Vagina (tissue), 2 donors: ENCODE data around the gene MAST2. TPM values are rescaled to one million over a fixed set of nuclear protein-coding genes. Genes with fewer than 3 reads are reported as not detected.
"Not testable (repeated sequence)": the region's sequence is repeated elsewhere in the genome, so short reads cannot be mapped to it uniquely, and the experiment has no call there.

Experiments
- DNase-seq, 2 donors: peaks; one replicate each; pipeline ENCODE4 v3.0.0-alpha.2; 2017; ENCODE audit errors: extremely low spot score in 2 of 2
- H3K27ac ChIP-seq: fragments of 200-600 bp; sonication (generic); one replicate; pipeline ENCODE4 v1.5.1; 2019
- H3K27me3 ChIP-seq: fragments of 200-600 bp; sonication (generic); one replicate; pipeline ENCODE4 v1.5.1; 2019
- H3K36me3 ChIP-seq, 2 donors: fragments of 200-600 bp; sonication (generic); one replicate each; pipeline ENCODE4 v1.5.1; 2017 to 2019
- H3K4me1 ChIP-seq: fragments of 200-600 bp; sonication (generic); one replicate; pipeline ENCODE4 v1.5.1; 2019
- H3K4me3 ChIP-seq, 2 donors: fragments of 200-600 bp; sonication (generic); 1 replicate in 1 of 2; 2 replicates in 1 of 2; pipeline ENCODE4 v1.5.1; 2016 to 2019
- H3K9me3 ChIP-seq: fragments of 200-600 bp; sonication (generic); one replicate; pipeline ENCODE4 v1.5.1; 2019
- POLR2A ChIP-seq, 2 donors: fragments of 450-650 bp; IDR thresholded peaks; one replicate each; pipeline ENCODE4 v1.6.1; 2017; ENCODE audit warnings: antibody characterized with exemption in 2 of 2, mild to moderate bottlenecking in 2 of 2, moderate library complexity in 2 of 2
- POLR2AphosphoS5 ChIP-seq, 2 donors: sonication (generic); formaldehyde crosslinking; IDR thresholded peaks; one replicate each; pipeline ENCODE4 v1.9.0; 2017; ENCODE audit warnings: antibody characterized with exemption in 2 of 2, mild to moderate bottlenecking in 2 of 2, low read depth in 1 of 2; ENCODE audit not compliant: insufficient read depth in 1 of 2
- intact Hi-C: fragments of 100-400 bp; cut with DNase I; formaldehyde crosslinking; loops from one replicate; pipeline ENCODE4 v1.15.1; 2023
- total RNA-seq: library from RNA; depleted of rRNA; stranded (reverse); fragments of >200 nt; gene quantifications from one replicate; pipeline ENCODE4 v1.2.3, GENCODE V29; 2016
- TF ChIP-seq, protein P1 (sequence below), 3 experiments: fragments of 450-650 bp in 2 of 3; fragments of 200-600 bp in 1 of 3; sonication (generic) in 1 of 3; IDR thresholded peaks; one replicate each; pipeline ENCODE4 v1.5.1; 2017 to 2019; ENCODE audit warnings: antibody characterized with exemption in 3 of 3, mild to moderate bottlenecking in 2 of 3, moderate library complexity in 2 of 3

The MAST2 gene
- total RNA-seq, 1 donor from 2014 or later = 28.2 TPM

DNA sequence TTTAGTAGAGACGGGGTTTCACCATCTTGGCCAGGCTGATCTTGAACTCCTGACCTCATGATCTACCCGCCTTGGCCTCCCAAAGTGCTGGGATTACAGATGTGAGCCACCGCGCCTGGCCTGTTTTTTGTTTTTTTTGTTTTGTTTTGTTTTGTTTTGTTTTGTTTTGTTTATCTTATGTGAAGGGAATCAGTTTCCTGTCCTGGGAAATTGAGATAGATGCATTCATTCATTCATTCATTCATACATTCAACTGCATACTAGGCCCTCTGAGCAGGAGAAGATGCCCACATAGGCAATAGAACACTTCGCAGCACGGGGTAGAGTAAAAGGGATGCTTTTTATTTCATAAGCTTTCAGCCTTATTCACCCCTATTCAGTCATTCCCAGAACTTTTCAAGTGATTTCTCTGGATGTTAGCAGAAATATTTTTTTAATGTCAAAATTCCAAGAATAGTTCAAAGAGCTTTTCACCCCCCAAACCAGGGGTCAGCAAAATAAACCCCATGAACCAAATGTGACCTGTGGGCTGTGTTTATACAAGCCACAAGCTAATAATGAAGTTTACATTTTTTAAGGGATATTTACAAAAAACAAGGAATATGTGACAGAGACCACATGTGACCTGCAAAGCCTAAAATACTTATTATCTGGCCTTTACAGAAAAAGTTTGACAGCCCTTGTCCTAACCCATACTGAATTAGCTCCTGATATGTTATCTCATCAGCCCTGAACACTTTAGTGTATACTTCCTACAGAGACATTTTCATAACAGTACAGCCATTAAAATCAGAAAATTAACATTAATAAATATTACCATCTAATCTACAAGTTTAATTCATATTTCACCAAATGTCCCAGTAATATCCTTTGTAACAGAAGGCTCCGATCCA, 127.1 kb downstream of the MAST2 start:
- no peaks in the 10 kb centered on the region for H3K36me3 ChIP-seq
- no peak overlapping the region for H3K4me3 ChIP-seq
- no peak for TF ChIP-seq POLR2A (IDR thresholded peaks at IDR 0.05)
- DNase-seq = no peak
- H3K27ac ChIP-seq = no peak overlapping the region
- peaks cover 19% of the 10 kb centered on the region for H3K4me1 ChIP-seq
- no peaks in the 10 kb centered on the region for H3K27me3 ChIP-seq
- intact Hi-C loops = no loop called here
- no peaks in the 10 kb centered on the region for H3K9me3 ChIP-seq

DNA sequence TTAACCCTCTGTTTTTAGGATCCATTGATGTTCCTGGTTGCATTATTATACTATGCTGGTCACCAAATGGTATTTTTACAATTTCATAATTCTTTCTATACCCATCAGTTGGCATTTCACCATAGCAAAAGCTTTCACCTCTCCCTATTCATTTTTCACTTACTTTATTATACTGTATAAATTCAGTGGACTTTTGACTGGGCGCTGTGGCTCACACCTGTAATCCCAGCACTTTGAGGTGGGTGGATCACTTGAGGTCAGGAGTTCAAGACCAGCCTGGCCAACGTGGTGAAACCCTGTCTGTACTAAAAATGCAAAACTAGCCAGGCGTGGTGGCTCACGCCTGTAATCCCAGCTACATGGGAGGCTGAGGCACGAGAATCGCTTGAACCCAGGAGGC, 128.8 kb downstream of the MAST2 start:
- not testable (repeated sequence) for H3K4me3 ChIP-seq, H3K27ac ChIP-seq

DNA sequence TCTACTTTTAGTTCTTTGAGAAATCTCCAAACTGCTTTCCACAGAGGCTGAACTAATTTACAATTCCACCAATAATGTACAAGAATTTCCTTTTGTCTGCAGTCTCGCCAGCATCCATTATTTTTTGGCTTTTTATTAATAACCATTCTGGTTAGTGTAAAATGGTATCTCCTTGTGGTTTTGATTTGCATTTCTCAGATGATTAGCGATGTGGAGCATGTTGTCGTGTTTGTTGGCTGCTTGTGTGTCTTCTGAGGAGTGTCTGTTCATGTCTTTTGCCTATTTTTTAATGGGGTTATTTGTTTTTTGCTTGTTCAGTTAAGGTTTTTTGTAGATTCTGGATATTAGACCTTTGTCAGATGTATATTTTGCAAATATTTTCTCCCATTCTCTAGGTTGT, 131.5 kb downstream of the MAST2 start:
- Histone ChIP-seq H3K4me1 (peaks cover 10% of the 10 kb centered on the region), H3K4me3 (no peak overlapping the region), H3K27ac (no peak overlapping the region), H3K9me3 (no peaks in the 10 kb centered on the region), H3K36me3 (no peaks in the 10 kb centered on the region), H3K27me3 (no peaks in the 10 kb centered on the region)
- no peak for DNase-seq
- intact Hi-C loops = no loop called here
- no peak for TF ChIP-seq POLR2A (IDR thresholded peaks at IDR 0.05)
- TF ChIP-seq, protein P1, sequence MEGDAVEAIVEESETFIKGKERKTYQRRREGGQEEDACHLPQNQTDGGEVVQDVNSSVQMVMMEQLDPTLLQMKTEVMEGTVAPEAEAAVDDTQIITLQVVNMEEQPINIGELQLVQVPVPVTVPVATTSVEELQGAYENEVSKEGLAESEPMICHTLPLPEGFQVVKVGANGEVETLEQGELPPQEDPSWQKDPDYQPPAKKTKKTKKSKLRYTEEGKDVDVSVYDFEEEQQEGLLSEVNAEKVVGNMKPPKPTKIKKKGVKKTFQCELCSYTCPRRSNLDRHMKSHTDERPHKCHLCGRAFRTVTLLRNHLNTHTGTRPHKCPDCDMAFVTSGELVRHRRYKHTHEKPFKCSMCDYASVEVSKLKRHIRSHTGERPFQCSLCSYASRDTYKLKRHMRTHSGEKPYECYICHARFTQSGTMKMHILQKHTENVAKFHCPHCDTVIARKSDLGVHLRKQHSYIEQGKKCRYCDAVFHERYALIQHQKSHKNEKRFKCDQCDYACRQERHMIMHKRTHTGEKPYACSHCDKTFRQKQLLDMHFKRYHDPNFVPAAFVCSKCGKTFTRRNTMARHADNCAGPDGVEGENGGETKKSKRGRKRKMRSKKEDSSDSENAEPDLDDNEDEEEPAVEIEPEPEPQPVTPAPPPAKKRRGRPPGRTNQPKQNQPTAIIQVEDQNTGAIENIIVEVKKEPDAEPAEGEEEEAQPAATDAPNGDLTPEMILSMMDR (IDR thresholded peaks at IDR 0.05) = no peak
- TF ChIP-seq POLR2AphosphoS5 (IDR thresholded peaks at IDR 0.05; ENCODE audit: insufficient read depth in 1 of 2, low read depth in 1 of 2) = no peak

More for the DNA sequence above, 128.8 kb downstream of the MAST2 start:
- H3K9me3 ChIP-seq, H3K27me3 ChIP-seq, DNase-seq, intact Hi-C loops, H3K36me3 ChIP-seq: not testable (repeated sequence)
- peaks cover 19% of the 10 kb centered on the region for H3K4me1 ChIP-seq

DNA sequence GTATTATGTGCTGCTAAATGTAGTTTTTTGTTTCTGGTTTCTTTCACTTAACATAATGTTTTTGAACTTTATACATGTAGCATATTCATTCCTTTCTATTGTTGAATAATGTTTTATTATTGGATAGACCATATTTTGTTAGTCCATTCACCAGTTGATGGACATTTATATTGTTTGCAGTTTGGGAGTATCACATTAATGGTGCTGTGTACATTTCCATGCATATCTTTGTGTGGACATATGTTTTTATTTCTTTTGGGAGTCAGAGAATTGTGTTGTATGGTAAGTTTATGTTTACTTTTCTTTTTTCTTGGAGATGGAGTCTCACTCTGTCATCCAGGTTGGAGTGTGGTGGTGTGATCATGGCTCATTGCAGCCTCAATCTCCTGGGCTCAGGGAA, 134.6 kb downstream of the MAST2 start:
- no peaks in the 10 kb centered on the region for H3K27me3 ChIP-seq
- no peak overlapping the region for H3K27ac ChIP-seq
- no peaks in the 10 kb centered on the region for H3K4me1 ChIP-seq
- DNase-seq = no peak
- intact Hi-C loops = no loop called here
- H3K4me3 ChIP-seq = no peak overlapping the region
- no peaks in the 10 kb centered on the region for H3K36me3 ChIP-seq
- peaks cover 3% of the 10 kb centered on the region for H3K9me3 ChIP-seq
- TF ChIP-seq POLR2AphosphoS5 (IDR thresholded peaks at IDR 0.05; ENCODE audit: insufficient read depth in 1 of 2, low read depth in 1 of 2) = no peak
- TF ChIP-seq, protein P1 (IDR thresholded peaks at IDR 0.05) = no peak
- TF ChIP-seq POLR2A (IDR thresholded peaks at IDR 0.05) = no peak

DNA sequence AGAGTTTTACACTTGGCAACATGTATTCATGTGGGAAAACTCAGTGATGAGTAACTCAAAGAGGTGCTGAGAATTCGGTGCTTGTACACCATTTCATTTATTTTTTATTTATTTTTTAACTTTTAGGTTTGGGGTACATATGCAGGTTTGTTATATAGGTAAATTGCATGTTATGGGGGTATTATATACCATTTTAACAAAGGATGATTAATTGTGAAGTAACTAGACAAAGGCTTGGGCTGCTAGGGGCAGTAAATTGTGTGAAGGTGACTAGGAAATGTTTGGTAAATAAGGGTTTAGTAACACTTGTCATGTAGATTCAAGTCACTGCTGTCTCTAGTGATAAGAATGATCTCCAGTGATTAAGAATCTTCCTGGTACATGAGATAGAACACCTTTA, 139.0 kb downstream of the MAST2 start:
- peaks cover 3% of the 10 kb centered on the region for H3K9me3 ChIP-seq
- TF ChIP-seq, protein P1 (IDR thresholded peaks at IDR 0.05) = no peak
- TF ChIP-seq POLR2A (IDR thresholded peaks at IDR 0.05) = no peak
- TF ChIP-seq POLR2AphosphoS5 (IDR thresholded peaks at IDR 0.05; ENCODE audit: insufficient read depth in 1 of 2, low read depth in 1 of 2) = no peak
- intact Hi-C loops = no loop called here
- DNase-seq = no peak
- H3K4me3 ChIP-seq = no peak overlapping the region
- no peak overlapping the region for H3K27ac ChIP-seq
- H3K36me3 ChIP-seq = no peaks in the 10 kb centered on the region
- H3K27me3 ChIP-seq = no peaks in the 10 kb centered on the region
- peaks cover 8% of the 10 kb centered on the region for H3K4me1 ChIP-seq

DNA sequence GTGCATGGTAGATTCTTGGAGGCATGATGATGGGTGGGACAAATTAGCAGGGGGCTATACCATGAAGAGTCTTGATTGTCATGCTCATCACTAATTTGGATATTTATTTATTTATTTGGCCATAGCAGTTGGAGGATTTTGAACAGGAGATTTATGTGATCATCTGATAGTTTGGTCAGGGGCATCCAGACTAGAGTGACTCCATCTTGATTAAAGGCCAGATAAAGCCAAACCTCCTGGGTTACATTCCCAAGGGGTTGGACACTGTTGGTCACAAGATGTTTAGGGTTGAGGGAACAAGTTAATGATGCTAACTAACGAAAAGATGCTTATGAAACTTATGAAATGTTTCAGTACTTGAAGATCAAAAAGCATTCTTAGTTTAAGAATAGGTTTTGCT, 139.8 kb downstream of the MAST2 start:
- intact Hi-C loops = no loop called here
- Histone ChIP-seq H3K27ac (no peak overlapping the region), H3K4me3 (no peak overlapping the region), H3K27me3 (no peaks in the 10 kb centered on the region), H3K9me3 (peaks cover 3% of the 10 kb centered on the region), H3K4me1 (peaks cover 8% of the 10 kb centered on the region), H3K36me3 (no peaks in the 10 kb centered on the region)
- no peak for DNase-seq
- TF ChIP-seq, protein P1 (IDR thresholded peaks at IDR 0.05) = no peak
- TF ChIP-seq POLR2AphosphoS5 (IDR thresholded peaks at IDR 0.05; ENCODE audit: insufficient read depth in 1 of 2, low read depth in 1 of 2) = no peak
- no peak for TF ChIP-seq POLR2A (IDR thresholded peaks at IDR 0.05)
